ENCODE data around the gene SLC46A3. TPM values are rescaled to one million over a fixed set of nuclear protein-coding genes. Genes with fewer than 3 reads are reported as not detected.

Gene SLC46A3
- total RNA-seq, 2 experiments from 2014 or later, result 15.2 to 17.6 TPM

GRCh38 chr13:28719227-28720055, 671 bp upstream of the SLC46A3 start:
- H3K27ac Mint-ChIP-seq, result peak overlapping the region; percentile 93
- CTCF ChIA-PET, result interaction anchor here (0.9 to 1.3 kb wide), 2 partner anchors 28 to 75 kb away, joined by 3 read pairs; no protein-coding TSS in a partner anchor
- DNase-seq, result no peak
- peaks cover 25% of the 10 kb centered on the region for H3K4me1 Mint-ChIP-seq
- H3K27me3 Mint-ChIP-seq, result peaks cover 4% of the 10 kb centered on the region
- H3K36me3 Mint-ChIP-seq (ENCODE audit: low read depth), result peaks cover 15% of the 10 kb centered on the region
- peak overlapping the region; percentile 83 for H3K4me3 Mint-ChIP-seq
- no peaks in the 10 kb centered on the region for H3K9me3 Mint-ChIP-seq
- POLR2A ChIA-PET, result no interaction called here

GRCh38 chr13:28718196-28718542, 601 bp downstream of the SLC46A3 start:
- CTCF ChIA-PET, result interaction anchor here (0.6 to 1.3 kb wide), 2 partner anchors 29 to 633 kb away, joined by 3 read pairs; no protein-coding TSS in a partner anchor
- Mint-ChIP-seq H3K27ac (peak overlapping the region; percentile 93), H3K4me1 (peaks cover 25% of the 10 kb centered on the region), H3K9me3 (no peaks in the 10 kb centered on the region), H3K4me3 (peak overlapping the region; percentile 83), H3K36me3 (ENCODE audit: low read depth) (peaks cover 15% of the 10 kb centered on the region), H3K27me3 (peaks cover 4% of the 10 kb centered on the region)
- DNase-seq, result peak; percentile 8
- POLR2A ChIA-PET, result no interaction called here

DNA sequence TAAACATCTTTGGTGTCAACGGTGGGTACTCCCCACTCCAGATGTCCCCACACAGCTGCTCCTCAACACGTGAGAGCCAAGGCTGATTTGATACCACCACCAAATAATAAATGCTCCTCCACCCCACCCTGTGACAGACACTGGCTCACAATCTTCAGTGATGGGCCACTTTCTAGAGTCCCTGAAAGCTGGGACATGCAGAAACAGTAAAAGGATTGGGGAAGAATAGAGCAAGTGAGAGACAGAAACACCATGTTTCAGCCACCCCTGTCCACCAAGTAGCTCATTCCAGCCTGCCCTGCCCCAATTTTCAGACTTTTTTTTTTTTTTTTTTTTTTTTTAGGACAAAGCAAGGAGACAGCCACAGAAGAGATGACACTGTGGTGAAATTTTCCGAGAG, 1.6 kb downstream of the SLC46A3 start:
- POLR2A ChIA-PET, result no interaction called here
- H3K4me3 Mint-ChIP-seq, result peak overlapping the region; percentile 83
- CTCF ChIA-PET, result interaction anchor here (0.6 kb wide), 1 partner anchor 10 kb away, joined by 5 read pairs; no protein-coding TSS in a partner anchor
- H3K27ac Mint-ChIP-seq, result peak overlapping the region; percentile 5
- H3K9me3 Mint-ChIP-seq, result no peaks in the 10 kb centered on the region
- no peak for DNase-seq
- peaks cover 18% of the 10 kb centered on the region for H3K36me3 Mint-ChIP-seq (ENCODE audit: low read depth)
- peaks cover 2% of the 10 kb centered on the region for H3K27me3 Mint-ChIP-seq
- peaks cover 25% of the 10 kb centered on the region for H3K4me1 Mint-ChIP-seq

GRCh38 chr13:28716511-28716910, 2.3 kb downstream of the SLC46A3 start:
- no peak for DNase-seq
- H3K4me1 Mint-ChIP-seq, result peaks cover 25% of the 10 kb centered on the region
- H3K27me3 Mint-ChIP-seq, result no peaks in the 10 kb centered on the region
- no peaks in the 10 kb centered on the region for H3K9me3 Mint-ChIP-seq
- H3K27ac Mint-ChIP-seq, result peak overlapping the region; percentile 37
- no peak overlapping the region for H3K4me3 Mint-ChIP-seq
- ChIA-PET POLR2A (no interaction called here), CTCF (interaction anchor here (0.6 kb wide), 1 partner anchor 10 kb away, joined by 5 read pairs; no protein-coding TSS in a partner anchor)
- peaks cover 19% of the 10 kb centered on the region for H3K36me3 Mint-ChIP-seq (ENCODE audit: low read depth)

DNA sequence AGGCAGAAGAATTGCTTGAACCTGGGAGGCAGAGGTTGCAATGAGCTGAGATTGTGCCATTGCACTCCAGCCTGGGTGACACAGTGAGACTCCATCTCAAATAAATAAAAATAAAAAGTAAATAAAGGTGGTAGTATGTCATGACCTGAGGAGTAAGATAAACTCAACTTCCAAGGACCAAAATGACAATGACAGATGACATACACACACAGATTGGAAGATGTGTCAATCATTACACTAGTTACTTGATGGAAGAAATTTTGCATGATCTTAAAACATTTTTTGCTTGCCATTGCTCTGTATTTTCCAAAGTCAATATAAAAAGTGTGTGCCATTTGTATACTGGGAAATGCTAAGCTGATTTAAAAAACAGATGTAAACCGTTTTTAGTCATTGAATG, 4.1 kb downstream of the SLC46A3 start:
- no peaks in the 10 kb centered on the region for H3K9me3 Mint-ChIP-seq
- no peak overlapping the region for H3K4me3 Mint-ChIP-seq
- peaks cover 24% of the 10 kb centered on the region for H3K4me1 Mint-ChIP-seq
- no peaks in the 10 kb centered on the region for H3K27me3 Mint-ChIP-seq
- no peak overlapping the region for H3K27ac Mint-ChIP-seq
- POLR2A ChIA-PET, result no interaction called here
- H3K36me3 Mint-ChIP-seq (ENCODE audit: low read depth), result peaks cover 24% of the 10 kb centered on the region
- CTCF ChIA-PET, result no interaction called here
- no peak for DNase-seq

DNA sequence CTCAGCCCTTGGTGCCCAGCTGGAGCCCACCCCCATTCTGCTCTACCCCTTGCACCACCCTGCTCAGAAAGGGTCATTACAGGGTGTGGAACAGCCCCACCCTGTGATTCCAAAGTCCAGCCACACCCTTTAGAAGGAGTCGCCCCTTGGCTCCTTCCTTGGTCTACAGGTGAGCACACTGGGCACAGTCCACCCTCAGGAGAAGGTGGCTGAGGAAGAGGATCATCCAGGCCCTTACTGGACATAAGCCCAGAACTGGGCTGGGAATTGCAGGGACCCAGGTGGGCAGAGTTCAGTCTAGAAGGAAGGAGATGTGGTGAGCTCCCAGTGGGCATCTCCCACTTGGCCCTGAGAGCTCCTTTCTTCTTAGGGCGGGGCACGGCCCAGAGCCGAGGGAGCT, 8.6 kb downstream of the SLC46A3 start:
- Mint-ChIP-seq H3K27me3 (no peaks in the 10 kb centered on the region), H3K9me3 (no peaks in the 10 kb centered on the region), H3K36me3 (ENCODE audit: low read depth) (peaks cover 32% of the 10 kb centered on the region), H3K4me3 (no peak overlapping the region), H3K27ac (no peak overlapping the region), H3K4me1 (peaks cover 15% of the 10 kb centered on the region)
- ChIA-PET CTCF (no interaction called here), POLR2A (no interaction called here)
- DNase-seq, result no peak

DNA sequence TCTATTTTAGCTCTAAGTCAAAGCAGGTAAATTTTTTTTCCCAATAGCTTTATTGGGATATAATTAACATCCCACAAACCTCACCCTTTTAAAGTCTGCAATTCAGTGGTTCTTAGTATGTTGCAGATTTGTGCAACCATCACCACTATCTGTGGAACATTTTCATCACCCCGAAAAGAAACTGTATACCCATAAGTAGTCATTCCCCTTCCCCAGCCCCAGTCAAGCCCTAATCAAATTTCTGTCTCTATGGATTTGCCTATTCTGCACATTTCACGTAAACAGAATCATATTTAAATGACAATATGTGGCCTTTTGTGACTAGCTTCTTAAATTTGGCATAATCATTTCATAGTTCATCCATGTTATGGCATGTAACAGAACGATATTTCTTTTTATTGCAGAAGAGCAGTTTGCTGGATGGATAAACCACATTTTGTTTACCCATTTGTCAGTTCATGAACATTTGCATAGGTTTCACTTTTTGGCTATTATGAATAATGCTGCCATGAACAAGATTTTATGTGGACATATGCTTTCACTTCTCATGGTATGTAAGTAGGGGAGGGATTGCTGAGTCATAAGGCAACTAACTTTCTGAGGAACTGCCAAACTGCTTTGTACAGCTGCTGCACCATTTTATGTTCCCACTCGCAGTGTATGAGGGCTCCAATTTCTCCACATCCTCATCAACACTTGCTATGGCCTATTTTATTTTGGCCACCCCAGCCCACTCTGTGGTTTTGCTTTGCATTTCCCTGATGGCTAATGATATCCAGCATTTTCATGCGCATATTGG, 10.9 kb downstream of the SLC46A3 start:
- peaks cover 15% of the 10 kb centered on the region for H3K4me1 Mint-ChIP-seq
- H3K36me3 Mint-ChIP-seq (ENCODE audit: low read depth), result peaks cover 30% of the 10 kb centered on the region
- peak overlapping the region; percentile 36 for H3K27ac Mint-ChIP-seq
- DNase-seq, result peak; percentile 13
- CTCF ChIA-PET, result interaction anchor here (1.2 kb wide), 1 partner anchor 49 kb away, joined by 3 read pairs; the partner anchor contains the start of gene POMP
- no peaks in the 10 kb centered on the region for H3K9me3 Mint-ChIP-seq
- no peak overlapping the region for H3K4me3 Mint-ChIP-seq
- POLR2A ChIA-PET, result no interaction called here
- H3K27me3 Mint-ChIP-seq, result no peaks in the 10 kb centered on the region

DNA sequence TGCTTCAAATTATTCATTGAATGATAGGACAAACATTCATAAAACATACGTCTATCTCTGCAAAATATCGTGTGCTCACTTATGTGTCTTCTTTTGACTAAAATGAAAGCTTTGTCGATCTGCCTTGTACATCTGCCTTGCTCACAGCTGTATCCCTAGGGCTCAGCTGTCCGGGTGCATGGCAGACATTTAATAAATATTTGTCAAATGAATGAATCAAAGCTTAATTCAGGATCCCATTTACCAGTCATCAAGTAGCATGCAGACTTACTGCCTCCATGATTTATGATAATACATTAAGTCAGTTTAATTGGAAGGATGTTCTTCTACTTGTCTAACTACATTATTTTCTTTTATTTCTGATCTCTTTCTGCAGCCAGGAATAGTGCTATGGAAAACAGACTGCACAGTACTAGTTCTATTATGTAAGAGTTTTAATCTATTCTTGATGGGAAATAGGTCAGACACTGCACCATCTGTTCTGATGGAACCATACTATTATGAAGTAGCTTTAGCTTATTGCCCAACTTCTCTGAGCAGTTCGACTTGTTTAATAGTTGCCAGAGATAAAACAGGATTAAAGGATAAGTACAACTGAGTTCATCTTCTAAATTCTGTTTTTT, 13.2 kb downstream of the SLC46A3 start:
- H3K27me3 Mint-ChIP-seq, result no peaks in the 10 kb centered on the region
- no peaks in the 10 kb centered on the region for H3K9me3 Mint-ChIP-seq
- H3K4me3 Mint-ChIP-seq, result no peak overlapping the region
- ChIA-PET CTCF (no interaction called here), POLR2A (no interaction called here)
- no peak overlapping the region for H3K27ac Mint-ChIP-seq
- DNase-seq, result no peak
- H3K4me1 Mint-ChIP-seq, result peaks cover 15% of the 10 kb centered on the region
- peaks cover 31% of the 10 kb centered on the region for H3K36me3 Mint-ChIP-seq (ENCODE audit: low read depth)

GRCh38 chr13:28704919-28705318, 13.9 kb downstream of the SLC46A3 start:
- CTCF ChIA-PET, result no interaction called here
- H3K9me3 Mint-ChIP-seq, result no peaks in the 10 kb centered on the region
- POLR2A ChIA-PET, result no interaction called here
- peaks cover 32% of the 10 kb centered on the region for H3K36me3 Mint-ChIP-seq (ENCODE audit: low read depth)
- peaks cover 15% of the 10 kb centered on the region for H3K4me1 Mint-ChIP-seq
- H3K27ac Mint-ChIP-seq, result no peak overlapping the region
- DNase-seq, result no peak
- H3K27me3 Mint-ChIP-seq, result no peaks in the 10 kb centered on the region
- no peak overlapping the region for H3K4me3 Mint-ChIP-seq

GRCh38 chr13:28704282-28704681, 14.5 kb downstream of the SLC46A3 start:
- no peaks in the 10 kb centered on the region for H3K9me3 Mint-ChIP-seq
- H3K27ac Mint-ChIP-seq, result no peak overlapping the region
- CTCF ChIA-PET, result no interaction called here
- H3K36me3 Mint-ChIP-seq (ENCODE audit: low read depth), result peaks cover 30% of the 10 kb centered on the region
- H3K4me3 Mint-ChIP-seq, result no peak overlapping the region
- POLR2A ChIA-PET, result interaction anchor here (0.8 kb wide), 1 partner anchor 586 kb away, joined by 5 read pairs; no protein-coding TSS in a partner anchor
- no peaks in the 10 kb centered on the region for H3K27me3 Mint-ChIP-seq
- peaks cover 15% of the 10 kb centered on the region for H3K4me1 Mint-ChIP-seq
- no peak for DNase-seq

GRCh38 chr13:28699246-28699645, 19.5 kb downstream of the SLC46A3 start:
- Mint-ChIP-seq H3K4me1 (no peaks in the 10 kb centered on the region), H3K4me3 (no peak overlapping the region), H3K27me3 (no peaks in the 10 kb centered on the region), H3K27ac (no peak overlapping the region), H3K9me3 (no peaks in the 10 kb centered on the region), H3K36me3 (ENCODE audit: low read depth) (peaks cover 26% of the 10 kb centered on the region)
- DNase-seq, result no peak
- ChIA-PET POLR2A (no interaction called here), CTCF (interaction anchor here (0.6 kb wide), 1 partner anchor 881 kb away, joined by 3 read pairs; no protein-coding TSS in a partner anchor)

DNA sequence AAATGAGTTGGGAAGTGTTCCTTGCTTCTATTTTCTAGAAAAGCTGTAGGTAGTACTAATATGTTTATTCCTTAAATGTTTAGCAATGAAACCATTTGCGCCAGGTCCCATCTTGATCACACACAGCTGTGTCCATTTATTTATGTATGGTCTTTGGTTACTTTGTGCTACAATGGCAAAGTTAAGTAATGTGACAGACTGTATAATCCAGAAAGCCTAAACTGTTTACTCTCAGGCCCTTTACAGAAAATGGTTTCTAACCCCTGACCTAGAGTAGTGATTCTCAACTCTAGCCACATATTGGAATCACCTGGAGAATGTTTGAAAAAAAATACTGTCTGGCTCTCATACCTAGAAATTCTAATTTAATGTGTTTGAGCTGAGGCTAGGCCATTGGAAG, 21.3 kb downstream of the SLC46A3 start:
- no peaks in the 10 kb centered on the region for H3K9me3 Mint-ChIP-seq
- peaks cover 24% of the 10 kb centered on the region for H3K36me3 Mint-ChIP-seq (ENCODE audit: low read depth)
- no peaks in the 10 kb centered on the region for H3K4me1 Mint-ChIP-seq
- DNase-seq, result no peak
- ChIA-PET POLR2A (no interaction called here), CTCF (no interaction called here)
- peaks cover 3% of the 10 kb centered on the region for H3K27me3 Mint-ChIP-seq
- no peak overlapping the region for H3K27ac Mint-ChIP-seq
- H3K4me3 Mint-ChIP-seq, result no peak overlapping the region

Measured in activated CD4-positive, alpha-beta T cell treated with anti-CD3 and anti-CD28 coated beads, Interleukin-2, amount 10 ng/mL, durations not matched to agents 7 days and 5 days (primary cell).